GM18520 (cell line): Measurements from ENCODE around the gene GPR65.
A peak's percentile ranks its signal among the peaks of the same experiment; 100 is the strongest.

ENCODE experiments used
- ATAC-seq: cut with Tn5 transposase; IDR thresholded peaks from one replicate; pipeline ENCODE4 v1.9.1; 2021; ENCODE audit not compliant: unreplicated experiment

Gene GPR65

GRCh38 chr14:88037325-88037724 lies 32.4 kb downstream of the GPR65 start:
- no peak for ATAC-seq

GRCh38 chr14:88039197-88039596 lies 34.3 kb downstream of the GPR65 start:
- no peak for ATAC-seq

GRCh38 chr14:88040146-88040545 lies 35.2 kb downstream of the GPR65 start:
- ATAC-seq = no peak

- ATAC-seq = no peak
Observed at GRCh38 chr14:88043529-88044443, 38.9 kb downstream of the GPR65 start.

GRCh38 chr14:88044444-88044758 lies 39.5 kb downstream of the GPR65 start:
- no peak for ATAC-seq

- peak; percentile 66 for ATAC-seq
Observed at GRCh38 chr14:88044776-88045446, 40.0 kb downstream of the GPR65 start.

GRCh38 chr14:88045705-88046104 lies 40.8 kb downstream of the GPR65 start:
- no peak for ATAC-seq

GRCh38 chr14:88048351-88048750 lies 43.4 kb downstream of the GPR65 start:
- ATAC-seq = no peak

- no peak for ATAC-seq
Observed at GRCh38 chr14:88049266-88049665, 44.3 kb downstream of the GPR65 start.

GRCh38 chr14:88049936-88050335 lies 45.0 kb downstream of the GPR65 start:
- no peak for ATAC-seq

GRCh38 chr14:88060576-88060975 lies 55.6 kb downstream of the GPR65 start:
- no peak for ATAC-seq

- ATAC-seq = no peak
Observed at GRCh38 chr14:88063811-88064210, 58.9 kb downstream of the GPR65 start.
